OCI-LY7 (cell line): ENCODE results near the gene FAIM2. TPM values are rescaled to one million over a fixed set of nuclear protein-coding genes. Genes with fewer than 3 reads are reported as not detected.

Experiments used
- BruUV-seq: library from RNA; stranded (reverse); fragments of 400-500 nt; replicated peaks from 2 replicates; lab custom pipeline; 2021; lab: Mats Ljungman, UMichigan
- CTCF ChIA-PET: fragments of 300-600 bp; sonication (Branson Sonifier 250); formaldehyde crosslinking; loops from one replicate; lab custom pipeline; 2022; ENCODE audit warnings: antibody characterized with exemption; ENCODE audit not compliant: unreplicated experiment; lab: Charles Lee
- POLR2A ChIA-PET: fragments of 300-600 bp; sonication (Branson Sonifier 250); formaldehyde crosslinking; loops from one replicate; lab custom pipeline; 2022; ENCODE audit warnings: antibody characterized with exemption; lab: Charles Lee
- DNase-seq: peaks from one replicate; pipeline ENCODE4 v3.0.0-alpha.2; 2015; ENCODE audit warnings: low spot score
- H2AFZ ChIP-seq: fragments of 200-600 bp; sonication (generic), shearing (Covaris generic); 2 replicates; pipeline ENCODE4 v1.6.1; 2014; ENCODE audit warnings: mild to moderate bottlenecking, antibody characterized with exemption, low read length, moderate library complexity
- H3K27ac ChIP-seq: fragments of 200-600 bp; sonication (generic); 2 replicates; pipeline ENCODE4 v1.5.1; 2014; ENCODE audit warnings: mixed run types, low read depth, mild to moderate bottlenecking, moderate library complexity, low read length, inconsistent platforms; ENCODE audit not compliant: poor library complexity, severe bottlenecking
- H3K36me3 ChIP-seq: fragments of 200-600 bp; sonication (generic); 2 replicates; pipeline ENCODE4 v1.6.1; 2014; ENCODE audit warnings: mild to moderate bottlenecking, antibody characterized with exemption, low read length, moderate library complexity, mixed read lengths; ENCODE audit not compliant: insufficient read depth
- H3K4me1 ChIP-seq: fragments of 200-600 bp; sonication (generic); 2 replicates; pipeline ENCODE4 v1.5.1; 2014; ENCODE audit warnings: mild to moderate bottlenecking, low read length; ENCODE audit not compliant: insufficient read depth, poor library complexity, severe bottlenecking
- H3K4me2 ChIP-seq: fragments of 200-600 bp; sonication (generic); 2 replicates; pipeline ENCODE4 v1.6.1; 2014; ENCODE audit warnings: mild to moderate bottlenecking, low read length
- H3K4me3 ChIP-seq: fragments of 200-600 bp; sonication (generic); 2 replicates; pipeline ENCODE4 v1.5.1; 2014; ENCODE audit warnings: mild to moderate bottlenecking, low read depth, low read length; ENCODE audit not compliant: poor library complexity, severe bottlenecking
- H3K79me2 ChIP-seq: fragments of 200-600 bp; sonication (generic); 2 replicates; pipeline ENCODE4 v1.6.1; 2016; ENCODE audit warnings: low read depth, mild to moderate bottlenecking, low read length, moderate library complexity, mixed read lengths; ENCODE audit not compliant: insufficient read depth
- H3K9me2 ChIP-seq: fragments of 200-600 bp; sonication (generic); 2 replicates; pipeline ENCODE4 v1.6.1; 2016; ENCODE audit warnings: mild to moderate bottlenecking, low read length, mixed read lengths; ENCODE audit not compliant: insufficient read depth
- H3K9me3 ChIP-seq: fragments of 200-600 bp; sonication (generic); 2 replicates; pipeline ENCODE4 v1.6.1; 2014; ENCODE audit warnings: mild to moderate bottlenecking, mixed run types, low read length, mixed read lengths
- H4K20me1 ChIP-seq: fragments of 200-600 bp; sonication (generic); 2 replicates; pipeline ENCODE4 v1.6.1; 2014; ENCODE audit warnings: mild to moderate bottlenecking, antibody characterized with exemption, low read length, moderate library complexity, mixed read lengths; ENCODE audit not compliant: insufficient read depth
- EZH2phosphoT487 ChIP-seq: fragments of 200-600 bp; sonication (generic); IDR thresholded peaks from 2 replicates; pipeline ENCODE4 v1.6.1; 2018; ENCODE audit warnings: low read depth, borderline replicate concordance, mild to moderate bottlenecking, mixed run types, antibody characterized with exemption, low read length, moderate library complexity, mixed read lengths
- intact Hi-C: fragments of 100-400 bp; cut with micrococcal nuclease; formaldehyde crosslinking; loops from one replicate; pipeline ENCODE4 v1.10.0; 2022; ENCODE audit not compliant: unreplicated experiment
- total RNA-seq, 2 experiments: library from RNA; depleted of rRNA in 1 of 2; stranded (reverse); fragments of >200 nt in 1 of 2; shearing (Covaris generic) in 1 of 2; gene quantifications; 2 replicates each; pipeline ENCODE4 v1.2.3, GENCODE V29; 2014 to 2022
- TF ChIP-seq, protein P1 (sequence below): fragments of 200-600 bp; sonication (generic); conservative IDR thresholded peaks from 2 replicates; pipeline ENCODE4 v1.5.1; 2014; ENCODE audit warnings: mild to moderate bottlenecking, antibody characterized with exemption, low read length, moderate library complexity, mixed read lengths

Gene FAIM2
- total RNA-seq, 2 experiments from 2014 or later: 0.10 TPM; not detected in 1

DNA sequence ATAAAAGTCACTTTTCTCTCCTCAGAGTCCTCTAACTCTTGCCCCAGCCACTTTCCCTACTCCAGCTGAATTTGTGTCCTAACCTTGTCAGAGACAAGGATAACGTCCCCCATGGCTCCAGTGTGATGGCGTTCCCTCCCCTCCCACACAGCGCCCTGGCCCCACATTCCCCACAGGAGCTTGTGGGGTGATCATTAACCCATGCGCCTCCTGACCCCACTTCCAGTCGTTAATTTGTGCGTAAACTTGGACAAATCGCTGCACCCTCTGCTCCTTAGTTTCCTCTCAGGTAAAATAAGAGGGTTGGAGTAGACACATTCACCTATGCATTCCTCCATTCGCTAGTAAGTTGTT, 37.9 kb downstream of the FAIM2 start:
- Histone ChIP-seq H3K36me3 (no peaks in the 10 kb centered on the region), H3K9me2 (no peaks in the 10 kb centered on the region), H3K79me2 (no peaks in the 10 kb centered on the region), H3K9me3 (no peaks in the 10 kb centered on the region), H4K20me1 (no peaks in the 10 kb centered on the region), H3K4me1 (no peaks in the 10 kb centered on the region), H2AFZ (no peak overlapping the region), H3K4me3 (no peak overlapping the region), H3K27ac (no peak overlapping the region), H3K4me2 (no peak overlapping the region)
- intact Hi-C loops: loop anchor here (10.0 kb wide), 2 partner anchors 79 to 189 kb away; partner anchors contain the start of gene ASIC1
- no peak for TF ChIP-seq EZH2phosphoT487
- TF ChIP-seq, protein P1, sequence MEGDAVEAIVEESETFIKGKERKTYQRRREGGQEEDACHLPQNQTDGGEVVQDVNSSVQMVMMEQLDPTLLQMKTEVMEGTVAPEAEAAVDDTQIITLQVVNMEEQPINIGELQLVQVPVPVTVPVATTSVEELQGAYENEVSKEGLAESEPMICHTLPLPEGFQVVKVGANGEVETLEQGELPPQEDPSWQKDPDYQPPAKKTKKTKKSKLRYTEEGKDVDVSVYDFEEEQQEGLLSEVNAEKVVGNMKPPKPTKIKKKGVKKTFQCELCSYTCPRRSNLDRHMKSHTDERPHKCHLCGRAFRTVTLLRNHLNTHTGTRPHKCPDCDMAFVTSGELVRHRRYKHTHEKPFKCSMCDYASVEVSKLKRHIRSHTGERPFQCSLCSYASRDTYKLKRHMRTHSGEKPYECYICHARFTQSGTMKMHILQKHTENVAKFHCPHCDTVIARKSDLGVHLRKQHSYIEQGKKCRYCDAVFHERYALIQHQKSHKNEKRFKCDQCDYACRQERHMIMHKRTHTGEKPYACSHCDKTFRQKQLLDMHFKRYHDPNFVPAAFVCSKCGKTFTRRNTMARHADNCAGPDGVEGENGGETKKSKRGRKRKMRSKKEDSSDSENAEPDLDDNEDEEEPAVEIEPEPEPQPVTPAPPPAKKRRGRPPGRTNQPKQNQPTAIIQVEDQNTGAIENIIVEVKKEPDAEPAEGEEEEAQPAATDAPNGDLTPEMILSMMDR: no peak
- BruUV-seq: no TSS peak
- no peak for DNase-seq
- POLR2A ChIA-PET: interaction anchor here (0.7 kb wide), 1 partner anchor 24 kb away, joined by 3 read pairs; no protein-coding TSS in a partner anchor
- CTCF ChIA-PET: no interaction called here

DNA sequence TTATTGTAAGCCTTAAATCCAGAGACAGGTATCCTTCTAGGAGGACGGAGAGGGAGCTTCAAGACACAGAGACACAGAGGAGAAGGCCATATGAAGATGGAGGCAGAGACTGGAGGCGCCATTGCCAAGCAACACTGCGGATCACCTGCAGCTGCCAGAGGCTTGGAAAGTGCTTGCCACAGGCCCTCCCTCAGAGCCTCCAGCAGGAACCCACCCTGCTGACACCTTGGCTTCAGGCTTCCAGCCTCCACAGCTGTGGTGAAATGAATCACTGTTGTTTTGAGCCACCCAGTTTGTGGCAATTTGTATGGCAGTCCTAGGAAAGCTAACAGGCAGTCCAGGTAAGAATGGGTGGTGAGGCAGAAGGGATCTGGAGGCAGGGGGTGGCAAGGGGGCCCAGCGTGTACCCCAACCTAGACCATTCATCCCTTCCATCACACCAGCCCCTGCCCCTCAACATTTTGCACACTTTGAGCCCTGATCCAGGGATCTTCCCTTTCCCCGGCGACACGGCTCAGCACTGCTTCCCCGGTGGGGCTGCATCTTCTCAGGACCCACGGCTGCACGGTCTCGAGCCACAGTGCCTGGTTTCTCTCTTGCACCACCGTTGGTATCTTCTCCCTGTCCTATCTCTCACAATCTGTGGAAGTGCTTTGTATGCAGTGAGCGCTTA, 38.5 kb downstream of the FAIM2 start:
- Histone ChIP-seq H3K4me2 (no peak overlapping the region), H2AFZ (no peak overlapping the region), H3K27ac (no peak overlapping the region), H3K4me3 (no peak overlapping the region), H4K20me1 (no peaks in the 10 kb centered on the region), H3K9me3 (no peaks in the 10 kb centered on the region), H3K36me3 (no peaks in the 10 kb centered on the region), H3K4me1 (no peaks in the 10 kb centered on the region), H3K9me2 (no peaks in the 10 kb centered on the region), H3K79me2 (no peaks in the 10 kb centered on the region)
- BruUV-seq: no TSS peak
- POLR2A ChIA-PET: no interaction called here
- no peak for DNase-seq
- TF ChIP-seq EZH2phosphoT487: no peak
- CTCF ChIA-PET: no interaction called here
- intact Hi-C loops: loop anchor here (10.0 kb wide), 2 partner anchors 80 to 190 kb away; partner anchors contain the start of gene ASIC1

DNA sequence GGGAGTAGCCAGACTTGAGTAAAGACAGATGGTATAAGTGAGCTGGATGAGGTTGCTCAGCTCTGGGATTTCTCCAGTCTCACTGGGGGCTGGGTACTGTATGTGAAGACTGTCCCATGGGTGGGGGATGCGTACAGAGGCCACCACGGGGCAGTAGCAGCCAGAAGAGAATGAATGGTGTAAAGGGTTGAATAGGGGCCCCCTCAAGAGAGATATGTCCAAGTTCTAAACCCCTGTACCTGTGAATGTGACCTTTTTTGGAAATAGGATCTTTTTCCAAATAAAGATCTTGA, 39.0 kb downstream of the FAIM2 start:
- H3K9me3 ChIP-seq: no peaks in the 10 kb centered on the region
- no peak overlapping the region for H3K4me2 ChIP-seq
- CTCF ChIA-PET: no interaction called here
- H2AFZ ChIP-seq: no peak overlapping the region
- no TSS peak for BruUV-seq
- no peak overlapping the region for H3K4me3 ChIP-seq
- H3K36me3 ChIP-seq: no peaks in the 10 kb centered on the region
- no peaks in the 10 kb centered on the region for H3K9me2 ChIP-seq
- intact Hi-C loops: loop anchor here (10.0 kb wide), 2 partner anchors 80 to 190 kb away; partner anchors contain the start of gene ASIC1
- H3K4me1 ChIP-seq: no peaks in the 10 kb centered on the region
- no peaks in the 10 kb centered on the region for H4K20me1 ChIP-seq
- POLR2A ChIA-PET: no interaction called here
- H3K27ac ChIP-seq: no peak overlapping the region
- H3K79me2 ChIP-seq: no peaks in the 10 kb centered on the region
- TF ChIP-seq, protein P1: no peak
- no peak for TF ChIP-seq EZH2phosphoT487
- DNase-seq: no peak
